Nephron progenitor cell (in vitro differentiated cells): ENCODE measurements around the gene ADGRA3.

Experiments used
- DNase-seq: peaks from one replicate; pipeline ENCODE4 v3.0.0; 2021
- H3K27ac Mint-ChIP-seq: 2 replicates; pipeline ENCODE4 v1.8.0; 2021; ENCODE audit warnings: mild to moderate bottlenecking, moderate library complexity, mixed read lengths
- H3K27me3 Mint-ChIP-seq: 2 replicates; pipeline ENCODE4 v1.8.0; 2021; ENCODE audit warnings: mild to moderate bottlenecking, low read depth, mixed read lengths; ENCODE audit not compliant: poor library complexity
- H3K36me3 Mint-ChIP-seq: 2 replicates; pipeline ENCODE4 v1.8.0; 2021; ENCODE audit warnings: low read depth, mixed read lengths
- H3K4me1 Mint-ChIP-seq: 2 replicates; pipeline ENCODE4 v1.8.0; 2021; ENCODE audit warnings: mixed read lengths
- H3K4me3 Mint-ChIP-seq: 2 replicates; pipeline ENCODE4 v1.8.0; 2021; ENCODE audit warnings: mild to moderate bottlenecking, moderate library complexity, mixed read lengths
- H3K9me3 Mint-ChIP-seq: 2 replicates; pipeline ENCODE4 v1.8.0; 2021; ENCODE audit warnings: mild to moderate bottlenecking, moderate library complexity, mixed read lengths
- TF ChIP-seq, protein P1 (sequence below): fragments of 200-600 bp; sonication (generic); IDR thresholded peaks from 2 replicates; pipeline ENCODE4 v1.5.0; 2021; ENCODE audit warnings: antibody characterized with exemption

The ADGRA3 gene

DNA sequence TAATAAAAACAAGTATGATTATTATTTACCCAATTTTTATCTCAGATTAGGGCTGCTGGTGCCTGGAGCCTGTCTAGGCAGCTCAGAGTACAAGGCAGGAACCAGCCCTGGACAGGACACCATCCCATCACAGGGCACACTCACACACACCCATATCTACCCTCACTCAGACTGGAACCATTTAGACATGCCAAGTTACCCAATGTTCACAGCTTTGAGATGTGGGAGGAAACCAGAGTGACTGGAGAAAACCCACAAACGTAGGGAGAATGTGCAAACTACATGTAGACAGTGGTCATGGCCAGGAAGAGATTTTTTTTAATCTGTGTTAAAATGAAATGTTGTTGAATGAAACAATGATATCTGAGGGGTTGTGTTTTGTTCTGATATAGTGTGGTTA is 35.7 kb upstream of the ADGRA3 start:
- Mint-ChIP-seq H3K4me3 (no peak overlapping the region), H3K27me3 (peaks cover 3% of the 10 kb centered on the region), H3K27ac (no peak overlapping the region), H3K9me3 (peaks cover 9% of the 10 kb centered on the region), H3K36me3 (peaks cover 2% of the 10 kb centered on the region), H3K4me1 (no peaks in the 10 kb centered on the region)
- no peak for DNase-seq
- TF ChIP-seq, protein P1, sequence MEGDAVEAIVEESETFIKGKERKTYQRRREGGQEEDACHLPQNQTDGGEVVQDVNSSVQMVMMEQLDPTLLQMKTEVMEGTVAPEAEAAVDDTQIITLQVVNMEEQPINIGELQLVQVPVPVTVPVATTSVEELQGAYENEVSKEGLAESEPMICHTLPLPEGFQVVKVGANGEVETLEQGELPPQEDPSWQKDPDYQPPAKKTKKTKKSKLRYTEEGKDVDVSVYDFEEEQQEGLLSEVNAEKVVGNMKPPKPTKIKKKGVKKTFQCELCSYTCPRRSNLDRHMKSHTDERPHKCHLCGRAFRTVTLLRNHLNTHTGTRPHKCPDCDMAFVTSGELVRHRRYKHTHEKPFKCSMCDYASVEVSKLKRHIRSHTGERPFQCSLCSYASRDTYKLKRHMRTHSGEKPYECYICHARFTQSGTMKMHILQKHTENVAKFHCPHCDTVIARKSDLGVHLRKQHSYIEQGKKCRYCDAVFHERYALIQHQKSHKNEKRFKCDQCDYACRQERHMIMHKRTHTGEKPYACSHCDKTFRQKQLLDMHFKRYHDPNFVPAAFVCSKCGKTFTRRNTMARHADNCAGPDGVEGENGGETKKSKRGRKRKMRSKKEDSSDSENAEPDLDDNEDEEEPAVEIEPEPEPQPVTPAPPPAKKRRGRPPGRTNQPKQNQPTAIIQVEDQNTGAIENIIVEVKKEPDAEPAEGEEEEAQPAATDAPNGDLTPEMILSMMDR, result no peak

DNA sequence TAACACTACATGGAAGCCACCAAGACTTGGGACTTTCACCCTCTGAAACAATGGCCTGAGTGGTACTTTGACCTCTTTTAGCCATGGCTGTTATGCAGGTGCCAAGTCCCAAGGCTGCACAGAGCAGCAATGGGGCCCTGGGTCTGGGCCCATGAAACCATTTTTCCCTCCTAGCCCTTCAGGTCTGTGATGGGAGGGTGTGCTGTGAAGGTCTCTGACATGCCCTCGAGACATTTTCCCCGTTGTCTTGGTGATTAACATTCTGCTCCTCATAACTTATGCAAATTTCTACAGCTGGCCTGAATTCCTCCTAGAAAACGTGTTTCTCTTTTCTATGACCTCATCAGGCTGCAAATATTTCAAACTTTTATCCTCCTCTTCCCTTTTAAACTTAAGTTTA is 30.4 kb upstream of the ADGRA3 start:
- Mint-ChIP-seq H3K36me3 (peaks cover 4% of the 10 kb centered on the region), H3K4me1 (no peaks in the 10 kb centered on the region), H3K4me3 (no peak overlapping the region), H3K9me3 (peaks cover 30% of the 10 kb centered on the region), H3K27ac (no peak overlapping the region), H3K27me3 (peaks cover 6% of the 10 kb centered on the region)
- no peak for DNase-seq
- TF ChIP-seq, protein P1, result no peak

GRCh38 chr4:22539251-22539650 is 23.4 kb upstream of the ADGRA3 start:
- TF ChIP-seq, protein P1, result no peak
- peaks cover 21% of the 10 kb centered on the region for H3K9me3 Mint-ChIP-seq
- no peak overlapping the region for H3K27ac Mint-ChIP-seq
- no peak overlapping the region for H3K4me3 Mint-ChIP-seq
- no peaks in the 10 kb centered on the region for H3K4me1 Mint-ChIP-seq
- no peak for DNase-seq
- H3K27me3 Mint-ChIP-seq, result peaks cover 10% of the 10 kb centered on the region
- H3K36me3 Mint-ChIP-seq, result peaks cover 6% of the 10 kb centered on the region

- TF ChIP-seq, protein P1, result no peak
- no peak for DNase-seq
- peaks cover 14% of the 10 kb centered on the region for H3K27me3 Mint-ChIP-seq
- no peak overlapping the region for H3K4me3 Mint-ChIP-seq
- no peak overlapping the region for H3K27ac Mint-ChIP-seq
- H3K9me3 Mint-ChIP-seq, result peaks cover 35% of the 10 kb centered on the region
- H3K4me1 Mint-ChIP-seq, result no peaks in the 10 kb centered on the region
- H3K36me3 Mint-ChIP-seq, result peaks cover 7% of the 10 kb centered on the region
Measured at GRCh38 chr4:22537864-22538263, 22.0 kb upstream of the ADGRA3 start.

GRCh38 chr4:22534374-22534773 is 18.5 kb upstream of the ADGRA3 start:
- H3K27me3 Mint-ChIP-seq, result peaks cover 14% of the 10 kb centered on the region
- no peak overlapping the region for H3K27ac Mint-ChIP-seq
- no peak overlapping the region for H3K4me3 Mint-ChIP-seq
- H3K4me1 Mint-ChIP-seq, result peaks cover 4% of the 10 kb centered on the region
- peaks cover 42% of the 10 kb centered on the region for H3K9me3 Mint-ChIP-seq
- H3K36me3 Mint-ChIP-seq, result peaks cover 7% of the 10 kb centered on the region
- DNase-seq, result no peak
- TF ChIP-seq, protein P1, result no peak

- Mint-ChIP-seq H3K9me3 (peaks cover 42% of the 10 kb centered on the region), H3K27me3 (peaks cover 6% of the 10 kb centered on the region), H3K4me1 (peaks cover 4% of the 10 kb centered on the region), H3K36me3 (peaks cover 7% of the 10 kb centered on the region), H3K4me3 (no peak overlapping the region), H3K27ac (no peak overlapping the region)
- DNase-seq, result no peak
- TF ChIP-seq, protein P1, result no peak
Measured at GRCh38 chr4:22532896-22533295, 17.0 kb upstream of the ADGRA3 start.
